HG03469 (cell line): ENCODE results near the gene SRGAP1.
"Not testable (repeated sequence)": the region's sequence is repeated elsewhere in the genome, so short reads cannot be mapped to it uniquely, and the experiment has no call there.

Experiments
- ATAC-seq: cut with Tn5 transposase; IDR thresholded peaks from one replicate; pipeline ENCODE4 v1.9.1; 2021; ENCODE audit warnings: mild to moderate bottlenecking, moderate library complexity, moderate number of reproducible peaks; ENCODE audit not compliant: unreplicated experiment

Gene SRGAP1

GRCh38 chr12:64181430-64182291 is 337.2 kb downstream of the SRGAP1 start:
- no peak for ATAC-seq

GRCh38 chr12:64184216-64184615 is 339.7 kb downstream of the SRGAP1 start:
- ATAC-seq, result no peak

- peak; percentile 80 for ATAC-seq
These were observed 342.3 kb downstream of the SRGAP1 start for GRCh38 chr12:64186789-64187188.

GRCh38 chr12:64187370-64187769 is 342.9 kb downstream of the SRGAP1 start:
- no peak for ATAC-seq

GRCh38 chr12:64187794-64188193 is 343.3 kb downstream of the SRGAP1 start:
- ATAC-seq, result no peak

- ATAC-seq, result no peak
These were observed 345.0 kb downstream of the SRGAP1 start for GRCh38 chr12:64189530-64189929.

- ATAC-seq, result no peak
These were observed 345.6 kb downstream of the SRGAP1 start for GRCh38 chr12:64190140-64190539.

- peak; percentile 96 for ATAC-seq
These were observed 348.3 kb downstream of the SRGAP1 start for GRCh38 chr12:64192644-64193444.

GRCh38 chr12:64193931-64194330 is 349.4 kb downstream of the SRGAP1 start:
- no peak for ATAC-seq

GRCh38 chr12:64194333-64195149 is 350.0 kb downstream of the SRGAP1 start:
- no peak for ATAC-seq

- not testable (repeated sequence) for ATAC-seq
These were observed 351.3 kb downstream of the SRGAP1 start for GRCh38 chr12:64195841-64196240.

- ATAC-seq, result no peak
These were observed 358.5 kb downstream of the SRGAP1 start for GRCh38 chr12:64203036-64203435.

GRCh38 chr12:64203775-64204174 is 359.3 kb downstream of the SRGAP1 start:
- ATAC-seq, result no peak

GRCh38 chr12:64205542-64205941 is 361.0 kb downstream of the SRGAP1 start:
- ATAC-seq, result no peak

GRCh38 chr12:64207453-64207852 is 363.0 kb downstream of the SRGAP1 start:
- ATAC-seq, result no peak
